BE2C (cell line): ENCODE results near the gene PIGL.
"Not testable (repeated sequence)": the region's sequence is repeated elsewhere in the genome, so short reads cannot be mapped to it uniquely, and the experiment has no call there.

Experiments
- DNase-seq: peaks from one replicate; pipeline ENCODE4 v3.0.0-alpha.2; 2020
- H3K27me3 ChIP-seq: fragments of 250-450 bp; sonication (Bioruptor Pico); 2 replicates; pipeline ENCODE4 v1.5.1; 2020; ENCODE audit warnings: mild to moderate bottlenecking
- H3K36me3 ChIP-seq: fragments of 250-450 bp; sonication (Bioruptor Pico); 2 replicates; pipeline ENCODE4 v1.5.1; 2020; ENCODE audit warnings: mild to moderate bottlenecking
- H3K4me1 ChIP-seq: fragments of 250-450 bp; sonication (Bioruptor Pico); 2 replicates; pipeline ENCODE4 v1.5.1; 2020
- H3K4me3 ChIP-seq: 2 replicates; pipeline ENCODE4 v1.5.1; 2011; ENCODE audit warnings: low read depth, low read length
- H3K9me3 ChIP-seq: fragments of 250-450 bp; sonication (Bioruptor Pico); 2 replicates; pipeline ENCODE4 v1.5.1; 2020
- TF ChIP-seq, protein P1 (sequence below): IDR thresholded peaks from 2 replicates; pipeline ENCODE4 v1.5.1; 2012; ENCODE audit warnings: mild to moderate bottlenecking, low read depth, low read length

Gene PIGL

DNA sequence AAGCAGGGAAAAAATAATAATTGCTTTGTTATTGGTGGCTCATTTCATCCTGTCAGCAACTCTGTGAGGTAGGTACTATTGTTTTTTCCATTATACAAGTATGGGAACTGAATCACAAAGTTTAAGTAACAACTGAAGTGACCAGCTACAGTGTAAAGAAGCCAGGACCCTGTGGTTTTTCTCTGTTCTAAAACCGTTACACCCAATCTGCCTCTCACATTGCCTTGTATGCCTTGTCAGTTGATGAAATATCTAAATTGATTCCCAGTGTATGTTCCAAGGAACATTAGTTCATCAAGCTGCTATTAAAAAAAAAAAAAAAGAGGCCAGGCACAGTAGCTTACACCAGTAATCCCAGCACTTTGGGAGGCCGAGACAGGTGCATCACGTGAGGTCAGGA is 5.4 kb downstream of the PIGL start:
- no peaks in the 10 kb centered on the region for H3K27me3 ChIP-seq
- no peaks in the 10 kb centered on the region for H3K4me1 ChIP-seq
- no peak for DNase-seq
- no peaks in the 10 kb centered on the region for H3K36me3 ChIP-seq
- H3K9me3 ChIP-seq = no peaks in the 10 kb centered on the region
- no peak overlapping the region for H3K4me3 ChIP-seq
- TF ChIP-seq, protein P1, sequence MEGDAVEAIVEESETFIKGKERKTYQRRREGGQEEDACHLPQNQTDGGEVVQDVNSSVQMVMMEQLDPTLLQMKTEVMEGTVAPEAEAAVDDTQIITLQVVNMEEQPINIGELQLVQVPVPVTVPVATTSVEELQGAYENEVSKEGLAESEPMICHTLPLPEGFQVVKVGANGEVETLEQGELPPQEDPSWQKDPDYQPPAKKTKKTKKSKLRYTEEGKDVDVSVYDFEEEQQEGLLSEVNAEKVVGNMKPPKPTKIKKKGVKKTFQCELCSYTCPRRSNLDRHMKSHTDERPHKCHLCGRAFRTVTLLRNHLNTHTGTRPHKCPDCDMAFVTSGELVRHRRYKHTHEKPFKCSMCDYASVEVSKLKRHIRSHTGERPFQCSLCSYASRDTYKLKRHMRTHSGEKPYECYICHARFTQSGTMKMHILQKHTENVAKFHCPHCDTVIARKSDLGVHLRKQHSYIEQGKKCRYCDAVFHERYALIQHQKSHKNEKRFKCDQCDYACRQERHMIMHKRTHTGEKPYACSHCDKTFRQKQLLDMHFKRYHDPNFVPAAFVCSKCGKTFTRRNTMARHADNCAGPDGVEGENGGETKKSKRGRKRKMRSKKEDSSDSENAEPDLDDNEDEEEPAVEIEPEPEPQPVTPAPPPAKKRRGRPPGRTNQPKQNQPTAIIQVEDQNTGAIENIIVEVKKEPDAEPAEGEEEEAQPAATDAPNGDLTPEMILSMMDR = no peak

DNA sequence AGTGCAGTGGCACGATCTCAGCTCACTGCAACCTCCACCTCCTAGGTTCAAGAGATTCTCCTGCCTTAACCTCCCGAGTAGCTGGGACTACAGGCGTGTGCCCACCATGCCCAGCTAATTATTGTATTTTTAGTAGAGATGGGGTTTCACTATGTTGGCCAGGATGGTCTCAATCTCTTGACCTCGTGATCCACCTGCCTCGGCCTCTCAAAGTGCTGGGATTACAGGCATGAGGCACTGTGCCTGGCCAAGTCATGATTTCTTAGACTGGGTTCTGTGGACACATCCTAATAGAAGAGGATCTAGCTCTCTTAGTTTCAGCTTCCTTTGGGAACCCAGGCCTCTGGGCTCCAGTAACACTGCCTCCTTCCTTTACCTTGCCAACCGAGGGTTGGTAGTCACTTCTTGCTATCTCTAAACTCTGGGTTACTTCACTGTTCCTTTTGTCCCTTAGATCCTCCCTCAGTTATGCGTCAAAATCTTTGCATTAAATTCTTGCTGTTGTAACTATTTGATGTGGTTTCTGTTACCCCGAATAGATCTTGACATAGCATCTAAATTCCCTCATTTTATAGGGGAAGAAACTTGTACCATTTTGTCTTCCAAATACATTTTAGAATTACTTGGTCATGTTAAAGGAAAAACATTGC is 13.0 kb downstream of the PIGL start:
- DNase-seq, H3K4me1 ChIP-seq, H3K9me3 ChIP-seq, H3K36me3 ChIP-seq, H3K27me3 ChIP-seq, H3K4me3 ChIP-seq: not testable (repeated sequence)

DNA sequence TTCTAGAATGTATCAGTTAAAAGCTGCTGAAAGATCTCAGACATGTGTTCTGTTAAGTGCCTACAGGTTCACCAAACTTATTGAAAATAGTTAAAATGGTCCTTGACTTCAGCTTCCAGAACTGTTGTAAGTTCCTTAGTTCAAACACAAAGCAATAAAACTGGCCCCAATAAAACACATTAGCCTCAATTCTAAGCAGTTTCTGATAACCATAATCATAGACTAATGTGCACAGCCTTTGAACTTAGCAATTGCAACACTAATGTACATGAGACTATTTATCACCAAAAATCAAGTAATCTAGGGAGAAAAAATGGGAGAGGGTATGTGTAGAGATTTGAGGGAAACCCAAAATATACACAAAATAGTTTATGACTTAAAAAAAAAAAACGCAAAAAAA is 15.4 kb downstream of the PIGL start:
- TF ChIP-seq, protein P1 = no peak
- Histone ChIP-seq H3K4me1 (no peaks in the 10 kb centered on the region), H3K9me3 (no peaks in the 10 kb centered on the region), H3K27me3 (no peaks in the 10 kb centered on the region), H3K4me3 (no peak overlapping the region), H3K36me3 (no peaks in the 10 kb centered on the region)
- no peak for DNase-seq

DNA sequence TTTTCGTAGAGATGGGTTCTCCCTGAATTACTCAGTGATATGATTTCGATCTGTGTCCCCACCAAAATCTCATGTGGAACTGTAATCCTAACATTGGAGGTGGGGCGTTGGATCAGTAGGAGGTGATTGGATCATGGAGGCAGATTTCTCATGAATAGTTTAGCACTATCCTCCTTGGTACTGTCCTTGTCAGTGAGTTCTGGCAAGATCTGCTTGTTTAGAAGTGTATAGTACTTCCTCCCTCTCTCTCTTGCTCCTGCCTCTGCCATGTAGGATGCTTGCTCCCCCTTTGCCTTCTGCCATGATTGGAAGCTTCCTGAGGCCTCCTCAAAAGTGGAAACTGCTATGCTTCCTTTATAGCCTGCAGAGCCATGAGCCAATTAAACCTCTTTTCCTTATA is 22.9 kb downstream of the PIGL start:
- no peaks in the 10 kb centered on the region for H3K36me3 ChIP-seq
- TF ChIP-seq, protein P1 = no peak
- no peaks in the 10 kb centered on the region for H3K9me3 ChIP-seq
- no peaks in the 10 kb centered on the region for H3K27me3 ChIP-seq
- DNase-seq = no peak
- H3K4me3 ChIP-seq = no peak overlapping the region
- H3K4me1 ChIP-seq = no peaks in the 10 kb centered on the region

DNA sequence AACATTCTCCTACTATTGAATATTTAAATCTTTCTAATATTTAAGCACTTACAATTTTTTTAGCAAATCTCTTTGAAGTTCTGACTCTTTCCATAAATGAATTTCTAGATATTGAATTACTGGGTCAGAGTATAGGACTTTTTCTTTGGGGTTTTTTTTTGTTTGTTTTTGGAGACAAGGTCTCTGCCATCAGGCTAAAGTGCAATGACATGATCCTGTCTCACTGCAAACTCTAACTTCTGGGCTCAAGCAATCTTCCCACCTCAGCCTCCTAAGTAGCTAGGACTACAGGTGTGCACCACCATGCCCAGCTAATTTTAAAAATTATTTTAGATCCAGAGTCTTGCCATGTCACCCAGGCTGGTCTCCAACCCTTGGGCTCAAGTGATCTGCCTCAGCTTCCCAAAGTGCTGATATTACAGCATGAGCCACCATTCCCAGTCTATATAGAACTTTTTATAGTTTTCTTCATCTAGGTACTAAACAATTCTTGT is 24.9 kb downstream of the PIGL start:
- Histone ChIP-seq H3K4me1 (no peaks in the 10 kb centered on the region), H3K27me3 (no peaks in the 10 kb centered on the region), H3K4me3 (no peak overlapping the region), H3K9me3 (no peaks in the 10 kb centered on the region), H3K36me3 (no peaks in the 10 kb centered on the region)
- DNase-seq = no peak
- TF ChIP-seq, protein P1 = no peak

DNA sequence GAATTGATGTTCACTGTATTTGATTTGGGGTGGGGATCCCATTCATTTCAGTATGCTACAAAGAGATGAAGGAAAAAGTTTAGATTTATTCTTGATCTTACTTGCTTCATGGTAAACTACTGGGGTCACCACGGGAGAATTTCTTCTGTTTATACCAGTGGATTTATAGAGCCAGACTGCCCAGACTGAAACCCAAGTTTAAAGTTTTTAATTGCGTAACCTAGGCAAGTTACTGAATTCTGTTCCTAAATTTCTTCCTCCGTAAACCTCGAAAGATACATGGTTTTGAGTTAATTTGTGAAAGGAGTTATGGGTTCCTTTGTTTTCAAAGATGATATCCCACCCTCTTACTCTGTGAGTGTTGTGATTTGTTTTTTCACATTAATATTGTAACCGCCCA is 26.4 kb downstream of the PIGL start:
- Histone ChIP-seq H3K4me1 (no peaks in the 10 kb centered on the region), H3K4me3 (no peak overlapping the region), H3K36me3 (no peaks in the 10 kb centered on the region), H3K9me3 (no peaks in the 10 kb centered on the region), H3K27me3 (no peaks in the 10 kb centered on the region)
- no peak for DNase-seq
- TF ChIP-seq, protein P1 = no peak
